BJ (cell line): ENCODE data around the gene WWC1. TPM values are rescaled to one million over a fixed set of nuclear protein-coding genes. Genes with fewer than 3 reads are reported as not detected.

Source experiments
- CTCF ChIA-PET: fragments of 350-600 bp; formaldehyde crosslinking; extraction: SDS; loops from one replicate; lab custom pipeline; 2021; ENCODE audit warnings: antibody characterized with exemption, inconsistent platforms; lab: Yijun Ruan, JAX
- POLR2A ChIA-PET: fragments of 300-600 bp; sonication (Branson Sonifier 250); formaldehyde crosslinking; extraction: SDS; loops from one replicate; lab custom pipeline; 2021; ENCODE audit warnings: antibody characterized with exemption; lab: Charles Lee
- DNase-seq: peaks from one replicate; pipeline ENCODE4 v3.0.0-alpha.2; 2011; ENCODE audit warnings: low read depth
- H3K27me3 ChIP-seq: 2 replicates; pipeline ENCODE4 v1.6.0; 2011; ENCODE audit warnings: low read length; ENCODE audit not compliant: control insufficient read depth, insufficient read depth
- H3K36me3 ChIP-seq: 2 replicates; pipeline ENCODE4 v1.5.1; 2011; ENCODE audit warnings: low read length; ENCODE audit not compliant: control insufficient read depth, insufficient read depth
- H3K4me3 ChIP-seq: 2 replicates; pipeline ENCODE4 v1.5.1; 2011; ENCODE audit warnings: low read depth, mild to moderate bottlenecking, control low read depth, low read length
- polyA plus RNA-seq: library from polyadenylated mRNA; depleted of rRNA; stranded (reverse); fragments of >200 nt; gene quantifications from 2 replicates; pipeline ENCODE4 v1.2.3, GENCODE V29; 2011
- TF ChIP-seq, protein P1 (sequence below): IDR thresholded peaks from 2 replicates; pipeline ENCODE4 v1.5.1; 2011; ENCODE audit warnings: low read depth, mild to moderate bottlenecking, control low read depth, inconsistent platforms, low read length, moderate library complexity; ENCODE audit not compliant: insufficient read depth

Gene WWC1
- polyA plus RNA-seq, 1 experiment = 1.4 TPM

GRCh38 chr5:168426007-168426863 is 134.8 kb downstream of the WWC1 start:
- H3K4me3 ChIP-seq = no peak overlapping the region
- DNase-seq = no peak
- ChIA-PET POLR2A (no interaction called here), CTCF (no interaction called here)
- H3K36me3 ChIP-seq = no peaks in the 10 kb centered on the region
- TF ChIP-seq, protein P1, sequence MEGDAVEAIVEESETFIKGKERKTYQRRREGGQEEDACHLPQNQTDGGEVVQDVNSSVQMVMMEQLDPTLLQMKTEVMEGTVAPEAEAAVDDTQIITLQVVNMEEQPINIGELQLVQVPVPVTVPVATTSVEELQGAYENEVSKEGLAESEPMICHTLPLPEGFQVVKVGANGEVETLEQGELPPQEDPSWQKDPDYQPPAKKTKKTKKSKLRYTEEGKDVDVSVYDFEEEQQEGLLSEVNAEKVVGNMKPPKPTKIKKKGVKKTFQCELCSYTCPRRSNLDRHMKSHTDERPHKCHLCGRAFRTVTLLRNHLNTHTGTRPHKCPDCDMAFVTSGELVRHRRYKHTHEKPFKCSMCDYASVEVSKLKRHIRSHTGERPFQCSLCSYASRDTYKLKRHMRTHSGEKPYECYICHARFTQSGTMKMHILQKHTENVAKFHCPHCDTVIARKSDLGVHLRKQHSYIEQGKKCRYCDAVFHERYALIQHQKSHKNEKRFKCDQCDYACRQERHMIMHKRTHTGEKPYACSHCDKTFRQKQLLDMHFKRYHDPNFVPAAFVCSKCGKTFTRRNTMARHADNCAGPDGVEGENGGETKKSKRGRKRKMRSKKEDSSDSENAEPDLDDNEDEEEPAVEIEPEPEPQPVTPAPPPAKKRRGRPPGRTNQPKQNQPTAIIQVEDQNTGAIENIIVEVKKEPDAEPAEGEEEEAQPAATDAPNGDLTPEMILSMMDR = no peak
- H3K27me3 ChIP-seq = no peaks in the 10 kb centered on the region; the same call in 1 of the 2 replicates

GRCh38 chr5:168426864-168427172 is 135.4 kb downstream of the WWC1 start:
- DNase-seq = no peak
- Histone ChIP-seq H3K4me3 (no peak overlapping the region), H3K27me3 (no peaks in the 10 kb centered on the region), H3K36me3 (no peaks in the 10 kb centered on the region)
- TF ChIP-seq, protein P1 = no peak
- CTCF ChIA-PET = no interaction called here
- POLR2A ChIA-PET = no interaction called here

- DNase-seq = no peak
- TF ChIP-seq, protein P1 = no peak
- Histone ChIP-seq H3K36me3 (no peaks in the 10 kb centered on the region), H3K27me3 (no peaks in the 10 kb centered on the region), H3K4me3 (no peak overlapping the region)
- ChIA-PET POLR2A (no interaction called here), CTCF (no interaction called here)
Observed at GRCh38 chr5:168427224-168427623, 135.8 kb downstream of the WWC1 start.

GRCh38 chr5:168428552-168428951 is 137.1 kb downstream of the WWC1 start:
- ChIA-PET POLR2A (no interaction called here), CTCF (no interaction called here)
- Histone ChIP-seq H3K4me3 (no peak overlapping the region), H3K27me3 (no peaks in the 10 kb centered on the region), H3K36me3 (no peaks in the 10 kb centered on the region)
- DNase-seq = no peak
- TF ChIP-seq, protein P1 = no peak

- TF ChIP-seq, protein P1 = no peak
- H3K27me3 ChIP-seq = no peaks in the 10 kb centered on the region
- no peak overlapping the region for H3K4me3 ChIP-seq
- POLR2A ChIA-PET = no interaction called here
- CTCF ChIA-PET = interaction anchor here (0.7 kb wide), 1 partner anchor 28 kb away, joined by 3 read pairs; no protein-coding TSS in a partner anchor
- no peak for DNase-seq
- H3K36me3 ChIP-seq = no peaks in the 10 kb centered on the region
Observed at GRCh38 chr5:168430296-168430695, 138.9 kb downstream of the WWC1 start.
